ENCODE results near the gene PLPP4. TPM values are rescaled to one million over a fixed set of nuclear protein-coding genes. Genes with fewer than 3 reads are reported as not detected.

PLPP4 gene
- total RNA-seq, 8 experiments from 2014 or later, result 0.23 to 11.9 (median 0.62) TPM

DNA sequence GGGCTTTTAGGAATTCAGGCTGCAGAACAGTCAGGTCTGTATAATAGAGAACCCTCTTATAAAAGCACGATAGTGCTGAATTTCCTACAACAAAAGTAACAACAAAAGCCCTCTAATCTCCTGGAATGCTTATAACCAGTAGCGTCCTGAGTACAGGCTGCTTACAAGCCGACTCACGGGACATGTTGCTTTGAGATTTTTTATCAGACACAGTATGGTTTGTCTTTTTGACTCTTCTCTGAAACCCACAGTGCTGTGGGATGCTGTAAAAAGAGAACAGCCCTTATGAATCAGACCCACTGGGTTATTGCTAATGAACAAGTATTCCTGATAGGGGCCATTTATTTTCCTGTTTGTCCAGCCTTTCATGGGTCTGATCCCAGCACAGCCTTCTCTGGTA, 59.4 kb downstream of the PLPP4 start:
- WGBS, 10 experiments, result 17 to 87% (median 77%) methylated on average over 1 to 3 of the region's 4 CpGs; no CpG with 5 or more reads in 4 of the 10 experiments
- ATAC-seq (replicated peaks in 6 of 8), result no peak
- Histone ChIP-seq H3K4me1 (replicated peaks in 1 of 2) (peaks cover 0 to 14% of the 10 kb centered on the region in 2 donors), H3K4me3 (no peak overlapping the region), H3K27ac (no peak overlapping the region)
- in situ Hi-C loops (cut with MboI; ENCODE audit: low pct_unique_long_range_greater_than_20kb in 2 of 9, low sequenced_read_pairs in 9 of 9, unreplicated experiment in 9 of 9), result no loop called here

- ATAC-seq (replicated peaks in 6 of 8), result no peak
- H3K4me3 ChIP-seq, result no peak overlapping the region
- WGBS, 10 experiments, result 0 to 94% (median 73%) methylated on average over 1 to 4 of the region's 5 CpGs; no CpG with 5 or more reads in 5 of the 10 experiments
- peaks cover 0 to 16% of the 10 kb centered on the region in 2 donors for H3K4me1 ChIP-seq (replicated peaks in 1 of 2)
- in situ Hi-C loops (cut with MboI; ENCODE audit: low pct_unique_long_range_greater_than_20kb in 2 of 9, low sequenced_read_pairs in 9 of 9, unreplicated experiment in 9 of 9), result no loop called here
- no peak overlapping the region for H3K27ac ChIP-seq
Observed at GRCh38 chr10:120517196-120517595, 60.2 kb downstream of the PLPP4 start.

DNA sequence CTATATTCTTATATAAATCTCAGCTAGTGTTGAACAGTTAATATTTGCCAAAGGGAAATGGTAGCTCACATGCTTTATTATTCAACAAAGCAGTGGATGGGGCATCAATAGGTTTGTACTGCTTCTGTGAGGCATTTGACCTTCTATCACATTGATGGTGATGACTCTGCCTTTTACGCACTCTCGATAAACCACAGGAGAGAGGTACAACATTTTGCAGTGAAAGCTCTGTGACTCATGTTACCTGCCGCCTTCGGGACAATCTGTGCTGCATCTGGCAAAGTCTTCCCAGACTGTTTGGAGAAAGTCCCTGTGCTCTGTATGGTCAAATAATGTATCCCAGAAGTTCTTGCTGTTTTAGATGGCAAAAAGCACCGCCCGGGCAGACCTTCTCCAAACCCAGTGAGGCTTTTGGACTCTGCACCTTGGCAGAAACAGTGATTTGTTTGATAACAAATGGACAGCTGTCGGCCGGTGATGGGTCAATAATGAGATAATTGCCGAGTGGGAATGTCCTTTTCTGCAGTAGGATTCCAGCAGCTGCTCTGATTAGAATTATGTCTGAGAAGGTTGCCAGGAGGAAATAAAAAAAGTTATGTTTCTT, 61.0 kb downstream of the PLPP4 start:
- no peak overlapping the region for H3K4me3 ChIP-seq
- no peak overlapping the region for H3K27ac ChIP-seq
- ATAC-seq (replicated peaks in 6 of 8), result no peak
- 50 to 96% (median 76%) methylated on average over 2 to 8 of the region's 9 CpGs; no CpG with 5 or more reads in 2 of the 10 experiments for WGBS, 10 experiments
- in situ Hi-C loops (cut with MboI; ENCODE audit: low pct_unique_long_range_greater_than_20kb in 2 of 9, low sequenced_read_pairs in 9 of 9, unreplicated experiment in 9 of 9), result no loop called here
- peaks cover 0 to 15% of the 10 kb centered on the region in 2 donors for H3K4me1 ChIP-seq (replicated peaks in 1 of 2)

DNA sequence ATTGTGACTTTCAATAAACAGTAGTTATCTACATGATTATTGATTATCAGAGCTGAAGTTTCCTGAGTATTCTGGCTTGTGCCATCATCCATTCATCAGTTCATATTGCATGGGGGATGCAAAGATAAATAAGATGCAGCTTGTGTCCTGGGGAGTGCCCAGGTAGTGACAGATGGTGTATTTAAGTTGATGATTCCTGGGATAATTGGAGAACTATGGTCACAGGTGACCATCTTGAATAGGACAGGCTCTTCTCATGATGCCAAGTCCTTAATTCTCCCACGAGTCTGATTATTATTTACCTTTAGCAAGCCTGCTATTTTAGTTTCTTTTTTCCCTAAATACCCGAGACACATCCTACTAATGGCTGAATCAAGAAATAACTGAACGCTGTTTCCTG, 64.9 kb downstream of the PLPP4 start:
- peaks cover 0 to 5% of the 10 kb centered on the region in 2 donors for H3K4me1 ChIP-seq (replicated peaks in 1 of 2)
- in situ Hi-C loops (cut with MboI; ENCODE audit: low pct_unique_long_range_greater_than_20kb in 2 of 9, low sequenced_read_pairs in 9 of 9, unreplicated experiment in 9 of 9), result no loop called here
- no peak overlapping the region for H3K4me3 ChIP-seq
- ATAC-seq (replicated peaks in 6 of 8), result no peak
- no peak overlapping the region for H3K27ac ChIP-seq
- WGBS, 10 experiments, result 17 to 68% (median 57%) methylated on average over 1 to 3 of the region's 3 CpGs; no CpG with 5 or more reads in 1 of the 10 experiments

GRCh38 chr10:120527691-120528090, 70.7 kb downstream of the PLPP4 start:
- no peak for ATAC-seq (replicated peaks in 6 of 8)

DNA sequence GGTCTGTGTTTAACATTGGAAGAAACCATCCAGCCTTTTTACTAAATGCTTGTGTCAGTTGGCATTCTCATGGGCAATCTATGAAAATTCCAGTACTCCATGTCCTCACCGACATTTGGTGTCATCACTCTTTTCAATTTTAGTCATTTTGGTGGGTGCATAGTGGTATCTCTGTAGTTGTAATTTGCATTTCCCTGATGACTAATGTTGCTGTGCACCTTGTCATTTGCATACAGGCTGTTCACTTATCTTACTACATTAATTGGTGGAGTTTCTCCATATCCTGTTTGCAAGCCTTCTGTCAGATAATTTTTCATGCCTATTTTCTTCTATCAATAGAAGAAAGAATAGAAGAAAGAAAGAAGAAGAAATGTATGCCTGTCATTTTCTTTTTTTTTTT, 73.7 kb downstream of the PLPP4 start:
- Histone ChIP-seq H3K27ac (no peak overlapping the region), H3K4me1 (replicated peaks in 1 of 2) (no peaks in the 10 kb centered on the region), H3K4me3 (no peak overlapping the region)
- peak in 2 of 8 experiments; percentile 52 to 56 for ATAC-seq (replicated peaks in 6 of 8)
- WGBS, 10 experiments, result 0 to 100% (median 86%) methylated on average over 1 of the region's 1 CpG; no CpG with 5 or more reads in 3 of the 10 experiments
- in situ Hi-C loops (cut with MboI; ENCODE audit: low pct_unique_long_range_greater_than_20kb in 2 of 9, low sequenced_read_pairs in 9 of 9, unreplicated experiment in 9 of 9), result no loop called here

More at GRCh38 chr10:120527691-120528090, 70.7 kb downstream of the PLPP4 start:
- WGBS, 10 experiments, result 37 to 93% (median 75%) methylated on average over 1 to 3 of the region's 3 CpGs; no CpG with 5 or more reads in 1 of the 10 experiments
- Histone ChIP-seq H3K4me3 (no peak overlapping the region), H3K27ac (no peak overlapping the region), H3K4me1 (replicated peaks in 1 of 2) (no peaks in the 10 kb centered on the region)
- in situ Hi-C loops (cut with MboI; ENCODE audit: low pct_unique_long_range_greater_than_20kb in 2 of 9, low sequenced_read_pairs in 9 of 9, unreplicated experiment in 9 of 9), result no loop called here

DNA sequence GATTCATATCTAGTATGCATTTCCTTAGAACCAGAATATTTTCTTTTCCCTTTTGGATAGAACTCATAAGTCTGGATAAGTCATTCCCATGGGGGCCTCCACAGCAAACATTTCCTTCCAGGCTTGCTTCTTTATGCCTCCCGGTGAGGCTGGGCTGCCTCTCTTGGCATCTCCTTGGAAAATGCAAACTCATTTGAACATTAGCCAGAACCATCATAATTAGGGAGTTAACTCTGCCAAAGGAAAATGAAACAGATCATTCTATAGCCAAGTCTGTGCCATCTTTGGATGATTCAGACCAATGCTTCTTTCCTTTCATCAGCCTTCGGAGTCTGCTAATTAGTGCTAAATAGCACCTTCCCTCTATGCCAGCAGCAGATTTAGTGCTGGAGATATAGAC, 81.1 kb downstream of the PLPP4 start:
- 60 to 100% (median 96%) methylated on average over 1 to 2 of the region's 2 CpGs; no CpG with 5 or more reads in 4 of the 10 experiments for WGBS, 10 experiments
- Histone ChIP-seq H3K4me1 (replicated peaks in 1 of 2) (no peaks in the 10 kb centered on the region), H3K27ac (no peak overlapping the region), H3K4me3 (no peak overlapping the region)
- in situ Hi-C loops (cut with MboI; ENCODE audit: low pct_unique_long_range_greater_than_20kb in 2 of 9, low sequenced_read_pairs in 9 of 9, unreplicated experiment in 9 of 9), result no loop called here
- no peak for ATAC-seq (replicated peaks in 6 of 8)

GRCh38 chr10:120539076-120539475, 82.0 kb downstream of the PLPP4 start:
- ATAC-seq (replicated peaks in 6 of 8), result no peak
- H3K27ac ChIP-seq, result no peak overlapping the region
- H3K4me1 ChIP-seq (replicated peaks in 1 of 2), result no peaks in the 10 kb centered on the region
- in situ Hi-C loops (cut with MboI; ENCODE audit: low pct_unique_long_range_greater_than_20kb in 2 of 9, low sequenced_read_pairs in 9 of 9, unreplicated experiment in 9 of 9), result no loop called here
- no peak overlapping the region for H3K4me3 ChIP-seq
- 0 to 100% (median 54%) methylated on average over 1 to 2 of the region's 3 CpGs; no CpG with 5 or more reads in 4 of the 10 experiments for WGBS, 10 experiments

DNA sequence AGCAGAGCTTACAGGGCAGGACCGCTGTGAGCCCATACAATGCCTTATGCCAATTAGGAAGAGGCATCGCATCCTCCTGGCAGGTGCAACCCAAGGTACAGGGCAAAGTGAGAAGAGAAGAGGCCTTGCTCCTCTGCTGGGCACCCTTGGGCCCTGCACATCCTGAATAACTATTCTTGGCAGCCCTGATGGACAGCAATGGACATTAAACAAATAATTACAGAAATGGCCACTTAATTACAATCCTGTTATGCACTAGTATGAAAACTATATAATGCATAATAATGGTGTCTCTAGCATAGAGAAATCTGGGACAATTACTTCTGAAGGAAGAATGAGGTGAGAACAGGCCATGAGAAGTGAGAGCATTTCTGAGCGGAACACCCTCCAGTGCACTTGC, 83.5 kb downstream of the PLPP4 start:
- ATAC-seq (replicated peaks in 6 of 8), result no peak
- no peak overlapping the region for H3K4me3 ChIP-seq
- H3K27ac ChIP-seq, result no peak overlapping the region
- in situ Hi-C loops (cut with MboI; ENCODE audit: low pct_unique_long_range_greater_than_20kb in 2 of 9, low sequenced_read_pairs in 9 of 9, unreplicated experiment in 9 of 9), result no loop called here
- WGBS, 10 experiments, result 100% methylated on average over 1 to 3 of the region's 3 CpGs; no CpG with 5 or more reads in 1 of the 10 experiments
- H3K4me1 ChIP-seq (replicated peaks in 1 of 2), result no peaks in the 10 kb centered on the region

DNA sequence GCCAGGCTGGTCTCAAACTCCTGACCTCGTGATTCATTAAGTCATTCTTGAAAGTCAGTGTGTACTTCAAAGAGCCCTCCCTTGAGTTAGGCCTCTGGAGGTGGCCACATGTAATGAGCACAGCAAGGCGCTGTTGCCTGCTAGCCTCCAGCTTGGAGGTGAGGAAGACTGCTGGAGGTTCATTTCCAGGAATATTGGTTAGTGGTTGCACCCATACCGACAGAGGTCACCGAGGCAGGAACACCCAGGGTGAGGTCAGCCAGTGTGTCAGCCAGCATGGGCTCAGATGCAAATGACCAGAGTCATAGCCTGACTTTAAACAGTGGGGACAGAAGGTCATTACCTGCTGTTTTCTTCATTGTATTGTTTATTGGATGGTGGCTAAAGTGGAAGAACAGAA, 85.0 kb downstream of the PLPP4 start:
- 38 to 100% (median 55%) methylated on average over 1 to 4 of the region's 4 CpGs; no CpG with 5 or more reads in 3 of the 10 experiments for WGBS, 10 experiments
- peak in 2 of 8 experiments; percentile 92 to 94 for ATAC-seq (replicated peaks in 6 of 8)
- in situ Hi-C loops (cut with MboI; ENCODE audit: low pct_unique_long_range_greater_than_20kb in 2 of 9, low sequenced_read_pairs in 9 of 9, unreplicated experiment in 9 of 9), result no loop called here
- Histone ChIP-seq H3K4me1 (replicated peaks in 1 of 2) (no peaks in the 10 kb centered on the region), H3K27ac (no peak overlapping the region), H3K4me3 (no peak overlapping the region)

- WGBS, 10 experiments, result 44 to 100% (median 78%) methylated on average over 1 to 7 of the region's 7 CpGs; no CpG with 5 or more reads in 2 of the 10 experiments
- H3K27ac ChIP-seq, result no peak overlapping the region
- no peaks in the 10 kb centered on the region for H3K4me1 ChIP-seq (replicated peaks in 1 of 2)
- ATAC-seq (replicated peaks in 6 of 8), result no peak
- in situ Hi-C loops (cut with MboI; ENCODE audit: low pct_unique_long_range_greater_than_20kb in 2 of 9, low sequenced_read_pairs in 9 of 9, unreplicated experiment in 9 of 9), result no loop called here
- H3K4me3 ChIP-seq, result no peak overlapping the region
Observed at GRCh38 chr10:120542591-120542990, 85.6 kb downstream of the PLPP4 start.

DNA sequence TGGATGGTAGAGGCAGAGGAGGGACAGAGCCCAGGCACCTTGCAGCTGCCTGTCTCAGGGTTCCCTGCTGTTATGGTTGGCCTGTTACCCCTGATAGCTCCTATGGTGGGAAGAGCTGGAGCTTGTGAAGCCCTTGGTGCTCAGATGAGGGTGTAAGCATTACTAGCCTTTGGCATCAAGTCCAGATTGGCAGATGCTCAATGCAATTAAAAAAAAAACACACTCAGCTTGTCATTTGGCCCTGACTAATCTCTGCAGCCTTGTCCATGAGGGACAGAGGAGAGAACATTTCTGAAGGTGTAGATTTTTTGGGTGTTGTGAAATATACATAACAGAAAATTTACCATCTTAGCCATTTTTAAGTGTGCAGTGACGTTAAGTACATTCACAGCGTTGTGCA, 86.3 kb downstream of the PLPP4 start:
- in situ Hi-C loops (cut with MboI; ENCODE audit: low pct_unique_long_range_greater_than_20kb in 2 of 9, low sequenced_read_pairs in 9 of 9, unreplicated experiment in 9 of 9), result no loop called here
- 83 to 100% (median 100%) methylated on average over 1 to 2 of the region's 2 CpGs; no CpG with 5 or more reads in 4 of the 10 experiments for WGBS, 10 experiments
- H3K27ac ChIP-seq, result no peak overlapping the region
- no peak for ATAC-seq (replicated peaks in 6 of 8)
- no peaks in the 10 kb centered on the region for H3K4me1 ChIP-seq (replicated peaks in 1 of 2)
- H3K4me3 ChIP-seq, result no peak overlapping the region

DNA sequence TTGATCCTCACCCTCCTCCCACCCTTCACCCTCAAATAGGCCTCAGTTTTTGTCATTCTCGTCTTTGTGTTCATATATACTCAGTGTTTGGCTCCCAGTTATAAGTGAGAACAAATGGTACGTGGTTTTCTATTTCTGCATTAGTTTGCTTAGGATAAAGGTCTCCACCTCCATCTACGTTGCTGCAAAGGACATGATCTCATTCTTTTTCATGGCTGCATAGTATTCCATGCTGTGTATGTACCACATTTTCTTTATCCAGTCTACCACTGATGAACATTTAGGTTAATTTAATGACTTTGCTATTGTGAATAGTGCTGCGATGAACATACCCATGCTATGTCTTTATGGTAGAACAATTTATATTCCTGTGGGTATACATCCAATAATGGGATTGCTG, 91.2 kb downstream of the PLPP4 start:
- no peaks in the 10 kb centered on the region for H3K4me1 ChIP-seq (replicated peaks in 1 of 2)
- whole genome bisulfite sequencing, 10 experiments, result 46 to 88% (median 72%) methylated on average over 3 to 4 of the region's 4 CpGs
- no peak overlapping the region for H3K27ac ChIP-seq
- H3K4me3 ChIP-seq, result no peak overlapping the region
- in situ Hi-C loops (cut with MboI; ENCODE audit: low pct_unique_long_range_greater_than_20kb in 2 of 9, low sequenced_read_pairs in 9 of 9, unreplicated experiment in 9 of 9), result no loop called here
- ATAC-seq (replicated peaks in 6 of 8), result no peak

- Histone ChIP-seq H3K4me1 (replicated peaks in 1 of 2) (peaks cover 5 to 6% of the 10 kb centered on the region in 2 donors), H3K27ac (no peak overlapping the region), H3K4me3 (no peak overlapping the region)
- peak in 1 of 8 experiments; percentile 50 for ATAC-seq (replicated peaks in 6 of 8)
- in situ Hi-C loops (cut with MboI; ENCODE audit: low pct_unique_long_range_greater_than_20kb in 2 of 9, low sequenced_read_pairs in 9 of 9, unreplicated experiment in 9 of 9), result no loop called here
- 11 to 94% (median 73%) methylated on average over 1 to 2 of the region's 2 CpGs; no CpG with 5 or more reads in 3 of the 10 experiments for WGBS, 10 experiments
Observed at GRCh38 chr10:120552262-120552661, 95.2 kb downstream of the PLPP4 start.

All from motor neuron (in vitro differentiated cells).